ENCODE results near the gene TRIM47. TPM values are rescaled to one million over a fixed set of nuclear protein-coding genes. Genes with fewer than 3 reads are reported as not detected.

The TRIM47 gene
- total RNA-seq, 1 donor from 2014 or later, result 46.3 TPM

GRCh38 chr17:75849724-75850123, 28.7 kb downstream of the TRIM47 start:
- peak overlapping the region; percentile 32 for H3K27ac Mint-ChIP-seq (ENCODE audit: unreplicated experiment)
- H3K27me3 Mint-ChIP-seq (ENCODE audit: low read depth), result no peaks in the 10 kb centered on the region
- DNase-seq (ENCODE audit: low spot score), result no peak
- H3K4me3 Mint-ChIP-seq (ENCODE audit: unreplicated experiment), result no peak overlapping the region
- peaks cover 23% of the 10 kb centered on the region for H3K36me3 Mint-ChIP-seq (ENCODE audit: low read depth)
- no peaks in the 10 kb centered on the region for H3K9me3 Mint-ChIP-seq (ENCODE audit: low read depth)
- peaks cover 38% of the 10 kb centered on the region for H3K4me1 Mint-ChIP-seq (ENCODE audit: low read depth)
- no peak for TF ChIP-seq CTCF (IDR thresholded peaks at IDR 0.05)

GRCh38 chr17:75849279-75849646, 29.1 kb downstream of the TRIM47 start:
- DNase-seq (ENCODE audit: low spot score), result no peak
- Mint-ChIP-seq H3K27ac (ENCODE audit: unreplicated experiment) (peak overlapping the region; percentile 32), H3K9me3 (ENCODE audit: low read depth) (no peaks in the 10 kb centered on the region), H3K4me1 (ENCODE audit: low read depth) (peaks cover 34% of the 10 kb centered on the region), H3K36me3 (ENCODE audit: low read depth) (peaks cover 23% of the 10 kb centered on the region), H3K27me3 (ENCODE audit: low read depth) (no peaks in the 10 kb centered on the region), H3K4me3 (ENCODE audit: unreplicated experiment) (no peak overlapping the region)
- TF ChIP-seq CTCF (IDR thresholded peaks at IDR 0.05), result no peak

GRCh38 chr17:75848523-75849278, 29.7 kb downstream of the TRIM47 start:
- TF ChIP-seq CTCF (IDR thresholded peaks at IDR 0.05), result peak; percentile 83
- Mint-ChIP-seq H3K4me3 (ENCODE audit: unreplicated experiment) (no peak overlapping the region), H3K4me1 (ENCODE audit: low read depth) (peaks cover 30% of the 10 kb centered on the region), H3K27ac (ENCODE audit: unreplicated experiment) (no peak overlapping the region), H3K9me3 (ENCODE audit: low read depth) (no peaks in the 10 kb centered on the region), H3K27me3 (ENCODE audit: low read depth) (no peaks in the 10 kb centered on the region), H3K36me3 (ENCODE audit: low read depth) (peaks cover 23% of the 10 kb centered on the region)
- no peak for DNase-seq (ENCODE audit: low spot score)

- DNase-seq (ENCODE audit: low spot score), result no peak
- TF ChIP-seq CTCF (IDR thresholded peaks at IDR 0.05), result no peak
- Mint-ChIP-seq H3K27ac (ENCODE audit: unreplicated experiment) (no peak overlapping the region), H3K9me3 (ENCODE audit: low read depth) (no peaks in the 10 kb centered on the region), H3K4me1 (ENCODE audit: low read depth) (peaks cover 23% of the 10 kb centered on the region), H3K4me3 (ENCODE audit: unreplicated experiment) (no peak overlapping the region), H3K36me3 (ENCODE audit: low read depth) (peaks cover 23% of the 10 kb centered on the region), H3K27me3 (ENCODE audit: low read depth) (no peaks in the 10 kb centered on the region)
Measured at GRCh38 chr17:75847614-75848522, 30.5 kb downstream of the TRIM47 start.

Measured in chondrocyte (in vitro differentiated cells).